Measurements from ENCODE around the gene TFPI2.

TFPI2 gene

GRCh38 chr7:93894966-93895640, 4.5 kb upstream of the TFPI2 start:
- TF ChIP-seq FOXM1 (IDR thresholded peaks at IDR 0.05; ENCODE audit: borderline replicate concordance) (no peak), LEF1 (IDR thresholded peaks at IDR 0.05; ENCODE audit: borderline replicate concordance) (no peak), PKNOX1 (IDR thresholded peaks at IDR 0.05) (no peak), TARDBP (IDR thresholded peaks at IDR 0.05) (no peak), L3MBTL2 (conservative IDR thresholded peaks at IDR 0.05) (no peak), SP1 (IDR thresholded peaks at IDR 0.05) (no peak), CTBP1 (IDR thresholded peaks at IDR 0.05; ENCODE audit: borderline replicate concordance) (no peak)
- ChIA-PET CTCF (no interaction called here), POLR2A (no interaction called here)
- no peak for DNase-seq (ENCODE audit: extremely low spot score)

GRCh38 chr7:93894426-93894825, 3.9 kb upstream of the TFPI2 start:
- CTCF ChIA-PET: no interaction called here
- POLR2A ChIA-PET: no interaction called here
- no peak for DNase-seq (ENCODE audit: extremely low spot score)

GRCh38 chr7:93890041-93890463, 501 bp downstream of the TFPI2 start:
- TF ChIP-seq L3MBTL2 (conservative IDR thresholded peaks at IDR 0.05) (peak; percentile 54), FOXK2 (IDR thresholded peaks at IDR 0.05) (no peak)
- ChIA-PET POLR2A (no interaction called here), CTCF (interaction anchor here (0.6 to 1.1 kb wide), 3 partner anchors 356 to 1348 kb away, joined by 3 read pairs; no protein-coding TSS in a partner anchor)
- DNase-seq (ENCODE audit: extremely low spot score): peak; percentile 48

More at GRCh38 chr7:93894426-93894825, 3.9 kb upstream of the TFPI2 start:
- no peak for TF ChIP-seq BHLHE40 (IDR thresholded peaks at IDR 0.05; ENCODE audit: borderline replicate concordance)
- no peak for TF ChIP-seq PKNOX1 (IDR thresholded peaks at IDR 0.05)
- no peak for TF ChIP-seq HDGF (IDR thresholded peaks at IDR 0.05; ENCODE audit: borderline replicate concordance)
- no peak for TF ChIP-seq ARNT (IDR thresholded peaks at IDR 0.05)
- no peak for TF ChIP-seq FOXK2 (IDR thresholded peaks at IDR 0.05)
- TF ChIP-seq ZNF384 (IDR thresholded peaks at IDR 0.05): no peak
- TF ChIP-seq ELF4 (IDR thresholded peaks at IDR 0.05): no peak
- TF ChIP-seq FOXA1 (IDR thresholded peaks at IDR 0.05): no peak
- TF ChIP-seq LEF1 (IDR thresholded peaks at IDR 0.05; ENCODE audit: borderline replicate concordance): no peak
- TF ChIP-seq NFRKB (IDR thresholded peaks at IDR 0.05): no peak
- TF ChIP-seq SP1 (IDR thresholded peaks at IDR 0.05): no peak
- no peak for TF ChIP-seq TARDBP (IDR thresholded peaks at IDR 0.05)
- TF ChIP-seq L3MBTL2 (conservative IDR thresholded peaks at IDR 0.05): no peak
- no peak for TF ChIP-seq FOXM1 (IDR thresholded peaks at IDR 0.05; ENCODE audit: borderline replicate concordance)
- TF ChIP-seq SUZ12 (IDR thresholded peaks at IDR 0.05): no peak
- TF ChIP-seq CTBP1 (IDR thresholded peaks at IDR 0.05; ENCODE audit: borderline replicate concordance): no peak

- no peak for DNase-seq (ENCODE audit: extremely low spot score)
- ChIA-PET POLR2A (no interaction called here), CTCF (interaction anchor here (0.6 kb wide), 1 partner anchor 1349 kb away, joined by 3 read pairs; no protein-coding TSS in a partner anchor)
- TF ChIP-seq CTBP1 (IDR thresholded peaks at IDR 0.05; ENCODE audit: borderline replicate concordance): no peak
- TF ChIP-seq FOXM1 (IDR thresholded peaks at IDR 0.05; ENCODE audit: borderline replicate concordance): no peak
- TF ChIP-seq L3MBTL2 (conservative IDR thresholded peaks at IDR 0.05): no peak
- TF ChIP-seq TARDBP (IDR thresholded peaks at IDR 0.05): no peak
- no peak for TF ChIP-seq ARNT (IDR thresholded peaks at IDR 0.05)
- TF ChIP-seq SUZ12 (IDR thresholded peaks at IDR 0.05): no peak
- no peak for TF ChIP-seq ZNF384 (IDR thresholded peaks at IDR 0.05)
- TF ChIP-seq BHLHE40 (IDR thresholded peaks at IDR 0.05; ENCODE audit: borderline replicate concordance): no peak
- no peak for TF ChIP-seq PKNOX1 (IDR thresholded peaks at IDR 0.05)
- TF ChIP-seq ELF4 (IDR thresholded peaks at IDR 0.05): no peak
- no peak for TF ChIP-seq LEF1 (IDR thresholded peaks at IDR 0.05; ENCODE audit: borderline replicate concordance)
- TF ChIP-seq SP1 (IDR thresholded peaks at IDR 0.05): no peak
- no peak for TF ChIP-seq FOXA1 (IDR thresholded peaks at IDR 0.05)
- TF ChIP-seq FOXK2 (IDR thresholded peaks at IDR 0.05): no peak
- no peak for TF ChIP-seq NFRKB (IDR thresholded peaks at IDR 0.05)
These were observed 1.3 kb downstream of the TFPI2 start for GRCh38 chr7:93889261-93889660.

- CTCF ChIA-PET: no interaction called here
- POLR2A ChIA-PET: no interaction called here
- DNase-seq (ENCODE audit: extremely low spot score): no peak
- no peak for TF ChIP-seq NFRKB (IDR thresholded peaks at IDR 0.05)
- TF ChIP-seq ARNT (IDR thresholded peaks at IDR 0.05): no peak
- no peak for TF ChIP-seq BHLHE40 (IDR thresholded peaks at IDR 0.05; ENCODE audit: borderline replicate concordance)
- no peak for TF ChIP-seq ZNF384 (IDR thresholded peaks at IDR 0.05)
- no peak for TF ChIP-seq L3MBTL2 (conservative IDR thresholded peaks at IDR 0.05)
- TF ChIP-seq HDGF (IDR thresholded peaks at IDR 0.05; ENCODE audit: borderline replicate concordance): no peak
- TF ChIP-seq TARDBP (IDR thresholded peaks at IDR 0.05): no peak
- no peak for TF ChIP-seq PKNOX1 (IDR thresholded peaks at IDR 0.05)
- TF ChIP-seq SP1 (IDR thresholded peaks at IDR 0.05): no peak
- no peak for TF ChIP-seq FOXM1 (IDR thresholded peaks at IDR 0.05; ENCODE audit: borderline replicate concordance)
- TF ChIP-seq LEF1 (IDR thresholded peaks at IDR 0.05; ENCODE audit: borderline replicate concordance): no peak
- no peak for TF ChIP-seq CTBP1 (IDR thresholded peaks at IDR 0.05; ENCODE audit: borderline replicate concordance)
- TF ChIP-seq FOXA1 (IDR thresholded peaks at IDR 0.05): no peak
- no peak for TF ChIP-seq ELF4 (IDR thresholded peaks at IDR 0.05)
- TF ChIP-seq FOXK2 (IDR thresholded peaks at IDR 0.05): no peak
- TF ChIP-seq SUZ12 (IDR thresholded peaks at IDR 0.05): no peak
These were observed 6.0 kb downstream of the TFPI2 start for GRCh38 chr7:93884541-93884940.

Data from HEK293T (cell line).